ENCODE results near the gene PCDH9.

DNA sequence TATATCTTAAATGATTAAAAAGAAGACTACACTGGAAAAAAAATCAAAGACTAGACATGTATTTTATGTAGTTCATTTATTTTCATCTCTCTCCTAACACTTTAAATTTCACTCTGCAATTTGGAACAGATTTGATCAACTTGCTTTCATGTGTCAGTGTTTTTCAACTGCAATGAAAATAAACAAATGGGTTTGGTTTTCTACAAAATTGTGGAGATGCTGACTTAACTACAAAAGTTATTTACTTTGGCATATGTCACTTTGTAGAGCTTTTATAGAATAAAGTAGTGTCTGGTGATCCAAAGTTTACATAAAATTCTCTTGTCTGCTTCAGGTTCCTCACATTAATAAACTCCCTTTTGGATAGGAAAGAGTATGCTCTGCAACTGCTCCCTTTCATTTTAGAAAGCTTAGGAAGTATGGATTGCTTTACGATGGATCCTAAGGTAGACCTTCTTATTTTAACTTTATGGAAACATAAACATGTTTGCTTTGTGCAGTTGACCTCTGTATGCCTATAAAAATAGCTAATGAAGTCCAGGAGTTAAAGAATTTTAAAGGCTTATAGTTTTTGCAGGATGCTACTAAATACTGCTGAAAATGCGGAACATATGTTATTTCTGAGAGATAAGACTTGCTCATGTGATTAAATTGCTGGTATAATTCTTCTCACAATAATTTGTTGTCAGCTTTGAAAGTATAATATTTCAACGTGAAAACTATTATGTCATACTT lies 815.9 kb downstream of the PCDH9 start:
- no peak for TF ChIP-seq CTCF (conservative IDR thresholded peaks at IDR 0.05; ENCODE audit: low read depth, low read length)
- TF ChIP-seq, protein P1, sequence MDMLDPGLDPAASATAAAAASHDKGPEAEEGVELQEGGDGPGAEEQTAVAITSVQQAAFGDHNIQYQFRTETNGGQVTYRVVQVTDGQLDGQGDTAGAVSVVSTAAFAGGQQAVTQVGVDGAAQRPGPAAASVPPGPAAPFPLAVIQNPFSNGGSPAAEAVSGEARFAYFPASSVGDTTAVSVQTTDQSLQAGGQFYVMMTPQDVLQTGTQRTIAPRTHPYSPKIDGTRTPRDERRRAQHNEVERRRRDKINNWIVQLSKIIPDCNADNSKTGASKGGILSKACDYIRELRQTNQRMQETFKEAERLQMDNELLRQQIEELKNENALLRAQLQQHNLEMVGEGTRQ (IDR thresholded peaks at IDR 0.05; ENCODE audit: low read depth, low read length): no peak
- TF ChIP-seq RAD21 (IDR thresholded peaks at IDR 0.05; ENCODE audit: low read length): no peak
- no peak for TF ChIP-seq POLR2A (IDR thresholded peaks at IDR 0.05; ENCODE audit: low read depth, low read length)
- TF ChIP-seq FOS (IDR thresholded peaks at IDR 0.05; ENCODE audit: low read depth, low read length): no peak
- TF ChIP-seq SMC3 (IDR thresholded peaks at IDR 0.05; ENCODE audit: low read depth, low read length): no peak
- no peak for TF ChIP-seq CHD1 (IDR thresholded peaks at IDR 0.05; ENCODE audit: low read depth, low read length)
- TF ChIP-seq MAFK (IDR thresholded peaks at IDR 0.05; ENCODE audit: low read depth, low read length): no peak
- no peak for TF ChIP-seq CEBPB (IDR thresholded peaks at IDR 0.05; ENCODE audit: low read depth, low read length)
- no peak for TF ChIP-seq NFE2L2 (IDR thresholded peaks at IDR 0.05; ENCODE audit: low read depth, low read length)
- TF ChIP-seq MXI1 (IDR thresholded peaks at IDR 0.05; ENCODE audit: borderline replicate concordance, low read depth, low read length): no peak

Data from IMR-90 (cell line).